Small intestine (tissue), 7 donors: ENCODE data around the gene PITRM1. TPM values are rescaled to one million over a fixed set of nuclear protein-coding genes. Genes with fewer than 3 reads are reported as not detected.

ENCODE experiments used
- DNase-seq, 2 donors: peaks; one replicate each; pipeline versions ENCODE4 v3.0.0 to v3.0.0-alpha.2; 2013
- FAIRE-seq: peaks from 2 replicates; lab custom pipeline; 2012; peaks lifted over from hg19 to GRCh38; lab: Jason Lieb, UNC
- H3K27ac ChIP-seq, 3 donors: one replicate each; pipeline ENCODE4 v1.5.1; 2013; ENCODE audit warnings: low read length in 2 of 3, mild to moderate bottlenecking in 2 of 3, control low read depth in 1 of 3, inconsistent platforms in 1 of 3, low read depth in 1 of 3, moderate library complexity in 1 of 3
- H3K27me3 ChIP-seq, 3 donors: one replicate each; pipeline ENCODE4 v1.6.1; 2013; ENCODE audit warnings: low read length in 3 of 3, inconsistent platforms in 1 of 3; ENCODE audit not compliant: control insufficient read depth in 3 of 3, insufficient read depth in 3 of 3
- H3K36me3 ChIP-seq, 3 donors: one replicate each; pipeline ENCODE4 v1.6.1; 2013; ENCODE audit warnings: low read length in 3 of 3, inconsistent platforms in 1 of 3, low read depth in 1 of 3, mild to moderate bottlenecking in 1 of 3, moderate library complexity in 1 of 3; ENCODE audit not compliant: control insufficient read depth in 3 of 3, insufficient read depth in 2 of 3
- H3K4me1 ChIP-seq, 3 donors: one replicate each; pipeline ENCODE4 v1.6.1; 2013; ENCODE audit warnings: low read length in 2 of 3, inconsistent platforms in 1 of 3, low read depth in 1 of 3, mild to moderate bottlenecking in 1 of 3, moderate library complexity in 1 of 3; ENCODE audit not compliant: control insufficient read depth in 3 of 3, insufficient read depth in 2 of 3
- H3K4me3 ChIP-seq, 3 donors: one replicate each; pipeline ENCODE4 v1.5.1; 2013; ENCODE audit warnings: low read length in 3 of 3, control low read depth in 1 of 3, inconsistent platforms in 1 of 3, low read depth in 1 of 3, mild to moderate bottlenecking in 1 of 3, moderate library complexity in 1 of 3
- H3K9me3 ChIP-seq, 2 donors: one replicate each; pipeline ENCODE4 v1.6.1; 2013; ENCODE audit warnings: low read depth in 1 of 2, low read length in 1 of 2; ENCODE audit not compliant: control insufficient read depth in 2 of 2, insufficient read depth in 1 of 2
- WGBS, 3 donors: extraction: QIAGEN DNeasy Blood & Tissue Kit; methylation state at CpG; one replicate each; pipeline ENCODE4 v1.1.7; 2013; 5-methylcytosine and 5-hydroxymethylcytosine counted together
- polyA plus RNA-seq, 4 donors: library from polyadenylated mRNA; stranded (reverse) in 3 of 4; unstranded in 1 of 4; fragments of 200-250 nt in 3 of 4; fragments of 120-200 nt in 1 of 4; gene quantifications; one replicate each; pipeline versions ENCODE4 v1.2.1 to v1.2.3, GENCODE V29; 2013
- donor health status: healthy with polysubstance abuse.
- donor health status: control.
- donor health status: control.
- donor health status: Bipolar disorder and iron deficiency.
- donor health status: healthy.

PITRM1 gene
- polyA plus RNA-seq, 4 donors, result 33.1 to 51.5 (median 46.0) TPM

DNA sequence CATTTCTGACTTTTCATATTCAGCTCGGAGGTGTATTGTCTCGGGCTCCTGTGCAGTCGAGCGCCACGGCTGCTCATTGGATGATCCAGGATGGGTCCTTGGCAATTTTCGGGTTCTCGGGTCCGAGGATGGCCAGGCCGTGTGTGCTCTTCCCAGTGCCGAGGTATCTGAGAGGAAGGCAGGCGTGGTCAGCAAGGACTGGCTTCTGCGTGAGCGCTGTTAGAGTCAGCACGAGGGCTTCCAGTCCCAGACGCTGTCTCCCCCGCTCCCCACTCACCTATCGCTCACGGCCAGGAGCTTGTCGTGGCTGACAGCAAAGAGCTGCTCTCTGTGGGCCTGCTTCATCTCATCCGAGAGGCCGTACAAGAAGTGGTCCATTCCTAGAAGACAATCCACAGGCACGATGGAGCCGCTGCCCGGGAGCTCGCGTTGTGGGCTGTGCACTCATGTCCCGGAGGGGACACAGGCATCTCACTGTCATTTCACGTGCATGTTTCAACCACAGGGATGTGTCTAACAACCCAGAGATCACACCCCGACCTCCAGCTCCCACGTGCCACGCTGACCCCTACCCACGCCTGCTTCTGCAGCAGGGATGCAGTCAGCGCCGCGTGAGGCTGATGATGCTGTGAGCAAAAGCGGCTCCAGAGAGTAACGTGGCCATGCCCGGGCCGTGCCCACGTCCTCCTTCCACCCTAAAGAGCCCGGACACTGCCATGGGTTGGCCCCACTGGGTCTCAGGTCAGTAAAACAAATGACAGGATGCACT, 34.4 kb downstream of the PITRM1 start:
- no peak overlapping the region for H3K4me3 ChIP-seq
- H3K27ac ChIP-seq, result no peak overlapping the region
- no peaks in the 10 kb centered on the region for H3K27me3 ChIP-seq
- H3K9me3 ChIP-seq, result no peaks in the 10 kb centered on the region
- peaks cover 38 to 77% (median 38%) of the 10 kb centered on the region in 3 donors for H3K36me3 ChIP-seq
- no peaks in the 10 kb centered on the region for H3K4me1 ChIP-seq
- WGBS, 3 donors, result 92 to 94% (median 92%) methylated on average over 41 of the region's 41 CpGs
- FAIRE-seq, result no peak
- DNase-seq, result no peak

DNA sequence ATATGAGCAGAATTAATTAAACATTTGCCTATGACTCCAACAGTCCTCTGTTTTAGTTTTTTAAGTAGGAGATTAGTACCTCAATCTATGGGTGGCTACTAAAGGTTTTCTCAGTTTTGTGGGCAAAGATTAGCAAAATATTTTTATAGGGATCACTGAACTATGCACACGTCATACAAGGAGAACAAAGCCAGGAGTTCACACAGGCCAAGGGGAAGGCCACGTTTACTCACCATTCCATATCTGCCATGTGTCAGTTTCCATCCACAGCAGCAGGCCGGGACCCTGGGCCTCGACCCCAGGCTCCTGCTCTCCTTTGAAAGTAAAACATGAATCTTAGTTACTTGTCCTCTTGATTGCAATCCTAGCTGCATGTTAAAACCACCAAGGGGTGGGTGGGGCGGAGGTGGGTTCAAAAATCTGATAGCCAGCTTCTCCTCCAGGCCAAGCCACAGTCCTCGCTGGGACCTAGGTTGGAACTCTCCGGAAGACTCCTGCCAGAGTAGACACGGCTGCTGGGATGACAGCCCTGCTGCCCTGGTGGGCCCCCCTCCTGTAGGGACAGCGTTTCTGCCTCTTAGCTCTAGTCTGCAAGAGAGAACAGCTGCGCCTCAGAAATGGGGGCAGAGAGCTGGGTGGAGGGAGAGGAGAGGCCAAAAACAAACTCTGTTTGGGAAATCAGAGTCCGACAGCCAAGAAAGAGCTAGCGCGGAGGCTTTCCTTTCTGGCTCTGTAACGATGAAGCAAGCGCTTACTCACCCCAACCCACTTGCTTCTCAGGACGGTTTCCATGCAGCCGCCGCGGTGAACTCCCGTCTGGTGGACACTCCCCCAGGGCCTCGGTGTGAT, 35.6 kb downstream of the PITRM1 start:
- H3K27ac ChIP-seq, result peak overlapping the region in 1 of 3 donors; percentile 60
- no peaks in the 10 kb centered on the region for H3K4me1 ChIP-seq
- WGBS, 3 donors, result 71 to 86% (median 81%) methylated on average over 21 of the region's 21 CpGs
- H3K4me3 ChIP-seq, result no peak overlapping the region
- H3K9me3 ChIP-seq, result no peaks in the 10 kb centered on the region
- H3K27me3 ChIP-seq, result no peaks in the 10 kb centered on the region
- DNase-seq, result no peak
- peaks cover 32 to 78% (median 34%) of the 10 kb centered on the region in 3 donors for H3K36me3 ChIP-seq
- no peak for FAIRE-seq

DNA sequence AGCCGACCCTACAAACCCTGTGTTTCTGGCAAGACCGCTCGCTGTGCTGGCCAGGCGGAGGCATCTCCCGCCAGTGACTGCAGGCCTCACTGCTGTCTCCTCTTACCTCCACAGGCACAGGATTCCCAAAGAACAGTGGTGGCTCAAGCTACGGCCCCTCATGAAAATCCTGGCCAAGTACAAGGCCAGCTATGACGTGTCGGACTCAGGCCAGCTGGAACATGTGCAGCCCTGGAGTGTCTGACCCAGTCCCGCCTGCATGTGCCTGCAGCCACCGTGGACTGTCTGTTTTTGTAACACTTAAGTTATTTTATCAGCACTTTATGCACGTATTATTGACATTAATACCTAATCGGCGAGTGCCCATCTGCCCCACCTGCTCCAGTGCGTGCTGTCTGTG, 36.2 kb downstream of the PITRM1 start:
- H3K27ac ChIP-seq, result peak overlapping the region in 1 of 3 donors; percentile 11
- WGBS, 3 donors, result 67 to 92% (median 76%) methylated on average over 14 of the region's 14 CpGs

DNA sequence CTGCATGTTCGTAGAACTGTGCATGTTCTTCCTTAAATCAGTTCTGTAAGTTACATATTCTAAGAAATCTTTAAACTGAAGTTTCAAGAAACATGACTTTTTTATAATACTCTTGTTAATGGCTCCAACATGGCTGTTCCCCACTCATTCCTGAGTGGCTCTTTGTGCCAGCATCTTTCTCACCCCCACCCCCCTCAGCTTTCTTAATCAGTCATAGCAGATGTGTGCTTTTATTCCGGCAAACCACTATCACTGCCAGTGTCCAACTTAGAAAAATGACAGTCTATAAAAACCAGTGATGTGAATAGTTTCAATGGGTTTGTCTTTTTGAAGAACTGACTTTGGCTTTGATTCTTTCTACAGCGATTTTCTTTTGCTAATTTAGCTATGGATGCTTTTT, 37.6 kb downstream of the PITRM1 start:
- no peak for FAIRE-seq
- Histone ChIP-seq H3K4me3 (no peak overlapping the region), H3K36me3 (peaks cover 29 to 68% (median 32%) of the 10 kb centered on the region in 3 donors), H3K27ac (no peak overlapping the region), H3K27me3 (no peaks in the 10 kb centered on the region), H3K9me3 (no peaks in the 10 kb centered on the region), H3K4me1 (no peaks in the 10 kb centered on the region)
- 67 to 94% (median 91%) methylated on average over 3 of the region's 3 CpGs for WGBS, 3 donors
- no peak for DNase-seq

More for the DNA sequence above, 36.2 kb downstream of the PITRM1 start:
- no peak for FAIRE-seq
- H3K36me3 ChIP-seq, result peaks cover 29 to 75% (median 32%) of the 10 kb centered on the region in 3 donors
- no peak for DNase-seq
- H3K4me1 ChIP-seq, result no peaks in the 10 kb centered on the region
- H3K27me3 ChIP-seq, result no peaks in the 10 kb centered on the region
- no peaks in the 10 kb centered on the region for H3K9me3 ChIP-seq
- H3K4me3 ChIP-seq, result no peak overlapping the region

DNA sequence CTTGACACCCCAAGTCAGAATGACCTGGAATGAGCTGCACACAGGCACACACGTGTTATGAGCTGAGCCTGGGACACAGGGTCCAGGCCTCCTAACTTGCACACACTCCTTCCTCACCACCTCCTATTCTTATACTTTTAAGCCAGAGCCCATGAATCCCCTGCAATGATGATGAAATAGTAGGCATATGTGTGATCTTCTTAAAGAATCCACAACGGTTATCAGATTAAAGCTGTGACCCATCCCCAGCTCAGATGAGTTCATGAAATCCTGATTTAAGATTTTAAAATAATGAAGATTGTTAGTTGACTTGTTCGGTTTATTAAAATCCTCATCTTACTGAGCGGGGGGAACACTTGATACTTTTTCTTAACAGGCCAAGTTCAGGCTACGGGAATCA, 38.6 kb downstream of the PITRM1 start:
- Histone ChIP-seq H3K27me3 (no peaks in the 10 kb centered on the region), H3K4me3 (no peak overlapping the region), H3K36me3 (peaks cover 29 to 66% (median 30%) of the 10 kb centered on the region in 3 donors), H3K9me3 (no peaks in the 10 kb centered on the region), H3K27ac (no peak overlapping the region), H3K4me1 (no peaks in the 10 kb centered on the region)
- DNase-seq, result no peak
- WGBS, 3 donors, result 75 to 86% (median 77%) methylated on average over 5 of the region's 5 CpGs
- FAIRE-seq, result no peak

DNA sequence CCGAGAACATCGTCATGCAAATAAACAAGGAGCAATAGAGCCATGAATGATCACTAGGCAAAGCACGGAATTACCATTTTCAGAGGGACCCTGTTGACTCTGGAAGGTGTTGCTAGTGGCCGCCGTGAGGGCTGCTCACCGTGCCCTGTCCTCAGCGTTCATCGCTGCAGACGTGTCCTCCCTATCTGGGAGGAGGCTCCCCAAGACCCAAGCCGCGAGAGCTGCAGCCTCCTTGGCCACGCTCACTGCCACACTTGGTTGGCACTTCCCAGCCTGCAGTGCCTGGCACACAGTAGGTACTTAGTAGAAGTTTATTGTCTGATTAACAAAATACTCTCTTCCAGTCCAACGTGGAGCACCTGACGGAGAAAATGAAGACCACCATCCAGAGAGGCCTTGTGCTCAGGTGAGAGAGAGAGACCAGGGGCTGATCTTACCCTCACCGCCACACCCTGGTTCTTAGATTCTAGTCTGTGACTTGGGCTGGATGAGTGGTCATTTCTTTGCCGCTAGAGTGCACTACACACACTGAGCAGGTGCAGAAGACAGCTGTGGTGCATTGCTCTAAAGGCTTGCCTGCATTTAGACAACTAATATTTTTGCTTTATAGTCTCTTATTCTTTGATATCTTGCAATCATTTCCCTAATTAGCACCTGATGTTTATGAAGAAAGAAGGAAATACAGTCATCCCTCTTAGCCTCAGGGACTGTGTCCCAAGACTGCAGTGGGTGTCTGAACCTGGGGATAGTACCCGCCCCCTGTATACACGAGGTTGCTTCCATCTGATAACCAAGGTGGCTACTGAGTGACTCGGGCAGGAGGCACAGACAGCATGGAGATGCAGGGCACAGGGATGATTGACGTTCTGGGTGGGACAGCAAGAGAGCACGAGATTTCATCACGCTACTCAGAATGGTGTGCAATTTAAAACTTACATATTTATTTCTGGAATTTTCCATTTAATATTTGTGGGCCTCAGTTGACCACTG, 40.3 kb downstream of the PITRM1 start:
- H3K4me3 ChIP-seq, result no peak overlapping the region
- H3K4me1 ChIP-seq, result no peaks in the 10 kb centered on the region
- H3K27me3 ChIP-seq, result no peaks in the 10 kb centered on the region
- WGBS, 3 donors, result 92% methylated on average over 22 of the region's 22 CpGs
- FAIRE-seq, result no peak
- H3K36me3 ChIP-seq, result peaks cover 18 to 55% (median 23%) of the 10 kb centered on the region in 3 donors
- no peak overlapping the region for H3K27ac ChIP-seq
- peaks cover 0 to 8% of the 10 kb centered on the region in 2 donors for H3K9me3 ChIP-seq
- no peak for DNase-seq

DNA sequence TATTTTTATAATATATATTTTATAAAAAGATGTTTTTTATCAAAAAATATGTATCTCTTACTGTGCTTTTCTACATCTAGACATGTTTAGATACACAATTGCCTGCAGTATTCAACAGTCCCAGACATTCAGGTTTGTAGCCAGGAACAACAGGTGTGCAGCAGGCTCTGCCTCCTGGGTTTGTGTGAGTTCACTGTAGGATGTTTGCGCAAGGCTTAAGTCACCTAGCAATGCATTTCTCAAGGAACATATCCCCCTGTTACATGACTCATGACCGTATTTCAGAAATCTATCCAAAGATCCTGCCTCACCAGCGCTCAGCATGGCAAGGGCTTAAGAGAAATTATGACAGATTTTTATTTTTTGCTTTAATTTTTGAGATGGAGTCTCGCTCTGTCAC, 41.5 kb downstream of the PITRM1 start:
- no peak for FAIRE-seq
- peaks cover 12 to 43% (median 14%) of the 10 kb centered on the region in 3 donors for H3K36me3 ChIP-seq
- H3K4me1 ChIP-seq, result peaks cover 0 to 3% (median 0%) of the 10 kb centered on the region in 3 donors
- WGBS, 3 donors, result 64 to 81% (median 75%) methylated on average over 4 of the region's 4 CpGs
- no peak overlapping the region for H3K4me3 ChIP-seq
- peak; percentile 53 to 57 for DNase-seq
- no peak overlapping the region for H3K27ac ChIP-seq
- no peaks in the 10 kb centered on the region for H3K27me3 ChIP-seq
- peaks cover 0 to 11% of the 10 kb centered on the region in 2 donors for H3K9me3 ChIP-seq
